Neural cell (in vitro differentiated cells): ENCODE measurements around the gene LRRFIP2. TPM values are rescaled to one million over a fixed set of nuclear protein-coding genes. Genes with fewer than 3 reads are reported as not detected.

Experiments
- H2AFZ ChIP-seq: fragments of 200-600, 300-800 bp; sonication (generic), shearing (Covaris generic); 2 replicates; pipeline ENCODE4 v1.6.0; 2014; ENCODE audit warnings: low read depth, mild to moderate bottlenecking, antibody characterized with exemption, low read length, moderate library complexity
- H3F3A ChIP-seq: fragments of 200-600 bp; shearing (Covaris generic); 2 replicates; pipeline ENCODE4 v1.6.1; 2016; ENCODE audit warnings: mild to moderate bottlenecking, moderate library complexity, mixed read lengths, antibody characterized with exemption, low read length; ENCODE audit not compliant: insufficient read depth, poor library complexity, severe bottlenecking
- H3K27ac ChIP-seq: fragments of 200-600, 300-800 bp; sonication (generic), shearing (Covaris generic); 2 replicates; pipeline ENCODE4 v1.5.1; 2014; ENCODE audit warnings: mild to moderate bottlenecking, low read length, moderate library complexity
- H3K27me3 ChIP-seq: fragments of 300-800, 200-600 bp; sonication (generic), shearing (Covaris generic); 2 replicates; pipeline ENCODE4 v1.6.0; 2014; ENCODE audit warnings: mild to moderate bottlenecking, low read depth, low read length, moderate library complexity; ENCODE audit not compliant: insufficient read depth
- H3K36me3 ChIP-seq: fragments of 300-800, 200-600 bp; sonication (generic), shearing (Covaris generic); 2 replicates; pipeline ENCODE4 v1.5.1; 2014; ENCODE audit warnings: mild to moderate bottlenecking, antibody characterized with exemption, low read length, moderate library complexity; ENCODE audit not compliant: insufficient read depth
- H3K4me2 ChIP-seq: fragments of 300-800, 200-600 bp; sonication (generic), shearing (Covaris generic); 2 replicates; pipeline ENCODE4 v1.6.0; 2014; ENCODE audit warnings: mild to moderate bottlenecking, low read length
- H3K4me3 ChIP-seq: fragments of 300-800, 200-600 bp; sonication (generic), shearing (Covaris generic); 2 replicates; pipeline ENCODE4 v1.5.1; 2014; ENCODE audit warnings: mild to moderate bottlenecking, low read length, moderate library complexity
- H3K79me2 ChIP-seq: fragments of 200-600 bp; shearing (Covaris generic); replicated peaks from 2 replicates; pipeline ENCODE4 v1.6.0; 2014; ENCODE audit warnings: mild to moderate bottlenecking, low read length, moderate library complexity; ENCODE audit not compliant: insufficient read depth
- H3K9ac ChIP-seq: fragments of 300-800, 200-600 bp; sonication (generic), shearing (Covaris generic); 2 replicates; pipeline ENCODE4 v1.6.1; 2016; ENCODE audit warnings: mild to moderate bottlenecking, low read length, mixed read lengths
- H3K9me2 ChIP-seq: fragments of 200-600 bp; shearing (Covaris generic); 2 replicates; pipeline ENCODE4 v1.6.1; 2016; ENCODE audit warnings: mild to moderate bottlenecking, low read length, mixed read lengths; ENCODE audit not compliant: insufficient read depth
- H3K9me3 ChIP-seq: fragments of 200-600, 300-800 bp; sonication (generic), shearing (Covaris generic); 2 replicates; pipeline ENCODE4 v1.6.1; 2016; ENCODE audit warnings: mild to moderate bottlenecking, mixed run types, low read length, moderate library complexity, mixed read lengths
- H4K20me1 ChIP-seq: fragments of 200-600 bp; shearing (Covaris generic); 2 replicates; pipeline ENCODE4 v1.6.1; 2016; ENCODE audit warnings: mild to moderate bottlenecking, mixed run types; ENCODE audit not compliant: insufficient read depth
- EP300 ChIP-seq: fragments of 450-650 bp; conservative IDR thresholded peaks from 2 replicates; pipeline ENCODE4 v1.6.1; 2014; ENCODE audit warnings: antibody characterized with exemption, mild to moderate bottlenecking, moderate library complexity; ENCODE audit not compliant: poor library complexity, severe bottlenecking
- EZH2 ChIP-seq: fragments of 200-600, 300-800 bp; shearing (Covaris generic), sonication (generic); IDR thresholded peaks from 2 replicates; pipeline ENCODE4 v1.6.1; 2014; ENCODE audit warnings: antibody characterized with exemption, low read length, borderline replicate concordance, mild to moderate bottlenecking; ENCODE audit not compliant: insufficient read depth, poor library complexity, severe bottlenecking
- MXI1 ChIP-seq: fragments of 450-650 bp; conservative IDR thresholded peaks from 2 replicates; pipeline ENCODE4 v1.6.1; 2014; ENCODE audit warnings: antibody characterized with exemption, mild to moderate bottlenecking; ENCODE audit not compliant: poor library complexity, severe bottlenecking
- POLR2AphosphoS5 ChIP-seq: IDR thresholded peaks from 2 replicates; pipeline ENCODE4 v1.6.1; 2012
- RAD21 ChIP-seq: fragments of 450-650 bp; conservative IDR thresholded peaks from 2 replicates; pipeline ENCODE4 v1.6.1; 2014; ENCODE audit warnings: antibody characterized with exemption, mild to moderate bottlenecking, moderate library complexity
- REST ChIP-seq: IDR thresholded peaks from 2 replicates; pipeline ENCODE4 v1.6.1; 2012; ENCODE audit warnings: borderline replicate concordance
- SMC3 ChIP-seq: fragments of 450-650 bp; conservative IDR thresholded peaks from 2 replicates; pipeline ENCODE4 v1.6.1; 2014; ENCODE audit warnings: antibody characterized with exemption, mild to moderate bottlenecking, moderate library complexity; ENCODE audit not compliant: poor library complexity
- TAF1 ChIP-seq: IDR thresholded peaks from 2 replicates; pipeline ENCODE4 v1.6.1; 2012; ENCODE audit warnings: low read depth
- polyA plus RNA-seq: library from polyadenylated mRNA; depleted of rRNA; stranded (reverse); fragments of >200 nt; gene quantifications from 2 replicates; pipeline ENCODE4 v1.2.3, GENCODE V29; 2014
- TF ChIP-seq, protein P1 (sequence below): fragments of 450-650 bp; IDR thresholded peaks from 2 replicates; pipeline ENCODE4 v1.5.1; 2014; ENCODE audit warnings: antibody characterized with exemption, mild to moderate bottlenecking, moderate library complexity; ENCODE audit not compliant: poor library complexity, severe bottlenecking

Gene LRRFIP2
- polyA plus RNA-seq, 1 donor from 2014 or later, result 143 TPM

DNA sequence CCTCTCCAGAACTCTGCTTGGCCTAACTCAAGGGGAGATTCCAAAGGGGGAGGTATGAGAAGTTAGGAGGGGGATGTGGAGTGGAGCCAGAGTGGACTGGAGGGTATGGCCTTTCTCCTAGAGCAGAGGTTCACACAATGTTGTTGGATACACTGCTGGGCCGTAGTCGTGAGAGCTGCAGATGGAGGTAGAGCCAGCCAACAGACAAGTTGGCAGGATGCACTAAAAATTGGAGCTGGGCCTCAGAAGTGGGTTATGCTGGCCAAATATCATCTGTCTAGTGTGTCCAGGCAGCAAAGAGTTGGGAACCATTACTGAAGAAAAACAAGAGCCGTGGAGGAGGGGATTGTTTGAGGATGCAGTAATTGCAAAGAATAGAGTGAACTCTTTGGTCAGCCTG lies 27.7 kb upstream of the LRRFIP2 start:
- no peaks in the 10 kb centered on the region for H3F3A ChIP-seq
- no peak overlapping the region for H3K4me3 ChIP-seq
- no peak overlapping the region for H3K9ac ChIP-seq
- no peaks in the 10 kb centered on the region for H3K9me2 ChIP-seq
- H2AFZ ChIP-seq, result no peak overlapping the region
- no peak overlapping the region for H3K4me2 ChIP-seq
- H3K9me3 ChIP-seq, result no peaks in the 10 kb centered on the region
- no peaks in the 10 kb centered on the region for H3K36me3 ChIP-seq
- H3K27me3 ChIP-seq, result no peaks in the 10 kb centered on the region
- TF ChIP-seq EZH2 (no peak), MXI1 (no peak)
- TF ChIP-seq, protein P1, sequence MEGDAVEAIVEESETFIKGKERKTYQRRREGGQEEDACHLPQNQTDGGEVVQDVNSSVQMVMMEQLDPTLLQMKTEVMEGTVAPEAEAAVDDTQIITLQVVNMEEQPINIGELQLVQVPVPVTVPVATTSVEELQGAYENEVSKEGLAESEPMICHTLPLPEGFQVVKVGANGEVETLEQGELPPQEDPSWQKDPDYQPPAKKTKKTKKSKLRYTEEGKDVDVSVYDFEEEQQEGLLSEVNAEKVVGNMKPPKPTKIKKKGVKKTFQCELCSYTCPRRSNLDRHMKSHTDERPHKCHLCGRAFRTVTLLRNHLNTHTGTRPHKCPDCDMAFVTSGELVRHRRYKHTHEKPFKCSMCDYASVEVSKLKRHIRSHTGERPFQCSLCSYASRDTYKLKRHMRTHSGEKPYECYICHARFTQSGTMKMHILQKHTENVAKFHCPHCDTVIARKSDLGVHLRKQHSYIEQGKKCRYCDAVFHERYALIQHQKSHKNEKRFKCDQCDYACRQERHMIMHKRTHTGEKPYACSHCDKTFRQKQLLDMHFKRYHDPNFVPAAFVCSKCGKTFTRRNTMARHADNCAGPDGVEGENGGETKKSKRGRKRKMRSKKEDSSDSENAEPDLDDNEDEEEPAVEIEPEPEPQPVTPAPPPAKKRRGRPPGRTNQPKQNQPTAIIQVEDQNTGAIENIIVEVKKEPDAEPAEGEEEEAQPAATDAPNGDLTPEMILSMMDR, result no peak
- H4K20me1 ChIP-seq, result no peaks in the 10 kb centered on the region
- H3K27ac ChIP-seq, result no peak overlapping the region
- no peaks in the 10 kb centered on the region for H3K79me2 ChIP-seq

GRCh38 chr3:37200141-37200540 lies 25.8 kb upstream of the LRRFIP2 start:
- Histone ChIP-seq H3K4me3 (no peak overlapping the region), H4K20me1 (no peaks in the 10 kb centered on the region)
- TF ChIP-seq TAF1 (no peak), POLR2AphosphoS5 (no peak), EP300 (no peak), MXI1 (no peak), REST (no peak), RAD21 (no peak), SMC3 (no peak), EZH2 (no peak)
- TF ChIP-seq, protein P1, result no peak

More at GRCh38 chr3:37200141-37200540, 25.8 kb upstream of the LRRFIP2 start:
- Histone ChIP-seq H3K36me3 (no peaks in the 10 kb centered on the region), H3K79me2 (no peaks in the 10 kb centered on the region), H3K4me2 (no peak overlapping the region), H3K9me3 (no peaks in the 10 kb centered on the region), H3F3A (no peaks in the 10 kb centered on the region), H3K27me3 (no peaks in the 10 kb centered on the region), H2AFZ (no peak overlapping the region), H3K9ac (no peak overlapping the region), H3K27ac (no peak overlapping the region), H3K9me2 (no peaks in the 10 kb centered on the region)
